Activated T-helper 1 cell treated with anti-CD3 and anti-CD28 coated beads, Interleukin-12 subunit alpha, Interleukin-12 subunit beta, Interleukin-2, Interleukin-4 antibody, amounts not matched to agents 30 ng/mL and 10 ng/mL and 1 ng/mL, durations not matched to agents 14 hours and 24 hours and 36 hours (primary cell): Measurements from ENCODE around the gene DSTN. TPM values are rescaled to one million over a fixed set of nuclear protein-coding genes. Genes with fewer than 3 reads are reported as not detected.

Experiments used
- DNase-seq: peaks from one replicate; pipeline ENCODE4 v3.0.0; 2021; ENCODE audit warnings: low spot score
- H3K27ac Mint-ChIP-seq: one replicate; pipeline ENCODE4 v1.8.0; 2021; ENCODE audit warnings: mild to moderate bottlenecking, mixed read lengths
- H3K27me3 Mint-ChIP-seq: one replicate; pipeline ENCODE4 v1.8.0; 2022; ENCODE audit warnings: mild to moderate bottlenecking, moderate library complexity, mixed read lengths; ENCODE audit not compliant: insufficient read depth
- H3K36me3 Mint-ChIP-seq: one replicate; pipeline ENCODE4 v1.8.0; 2021; ENCODE audit warnings: low read depth, mixed read lengths
- H3K4me1 Mint-ChIP-seq: one replicate; pipeline ENCODE4 v1.8.0; 2021; ENCODE audit warnings: low read depth, mixed read lengths
- H3K4me3 Mint-ChIP-seq: one replicate; pipeline ENCODE4 v1.8.0; 2021; ENCODE audit warnings: mild to moderate bottlenecking, moderate library complexity, mixed read lengths
- H3K9me3 Mint-ChIP-seq: one replicate; pipeline ENCODE4 v1.8.0; 2021; ENCODE audit warnings: mixed read lengths
- intact Hi-C: fragments of 100-400 bp; cut with micrococcal nuclease; formaldehyde crosslinking; loops from one replicate; pipeline ENCODE4 v1.15.1; 2024
- total RNA-seq: library from RNA; stranded (reverse); gene quantifications from 2 replicates; pipeline ENCODE4 v1.2.3, GENCODE V29; 2022

The DSTN gene
- total RNA-seq = 58.2 and 58.8 TPM in 2 replicates

DNA sequence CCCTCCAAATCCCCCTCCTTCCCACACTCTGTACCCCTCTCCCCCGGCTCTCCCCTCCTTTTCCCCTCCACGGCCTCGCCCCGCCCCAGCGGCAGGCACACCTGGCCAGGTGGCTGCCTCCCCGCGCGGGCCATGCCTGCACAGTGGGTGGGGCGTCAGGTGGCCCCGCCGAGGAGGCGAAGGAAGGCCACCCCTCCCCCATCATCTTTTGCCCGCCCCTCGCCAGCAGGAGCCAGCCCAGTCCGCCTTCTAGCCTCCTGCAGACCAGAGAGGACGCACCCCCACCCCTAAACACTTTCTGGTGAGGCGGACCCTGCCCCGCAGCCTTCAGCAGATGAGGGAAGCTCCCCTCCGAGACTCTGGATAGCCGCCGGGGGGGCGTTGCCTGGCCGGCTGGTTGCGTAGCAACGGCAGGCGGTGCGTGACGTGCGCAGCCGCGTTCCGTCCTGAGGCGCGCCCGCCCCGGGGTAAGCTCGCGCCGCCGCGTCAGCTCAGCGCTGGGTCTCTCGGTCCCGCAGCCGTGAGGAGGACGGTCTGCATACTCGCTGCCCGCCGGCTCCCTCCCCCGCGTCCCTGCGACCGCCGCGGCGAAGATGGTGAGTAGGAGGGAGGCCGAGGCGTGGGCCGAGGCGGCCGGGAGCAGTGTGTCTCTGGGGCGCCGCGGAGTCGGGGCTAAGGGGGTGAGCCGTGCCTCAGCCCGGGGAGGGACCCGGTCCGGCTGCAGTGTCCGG lies at the start of gene DSTN:
DSTN (plus strand) TSS at position 460 of the 731 bp plus-strand sequence; CDS start at position 594, 134 bp downstream.
- DNase-seq = peak; percentile 86
- intact Hi-C loops = loop anchor here (1.0 to 5.0 kb wide), 10 partner anchors 11 to 938 kb away; partner anchors contain the start of genes BFSP1, KAT14, MGME1 and PET117
- peaks cover 19% of the 10 kb centered on the region for H3K4me1 Mint-ChIP-seq
- peaks cover 6% of the 10 kb centered on the region for H3K27me3 Mint-ChIP-seq
- peak within 1 kb of the TSS; percentile 94 for H3K4me3 Mint-ChIP-seq
- peak within 1 kb of the TSS; percentile 93 for H3K27ac Mint-ChIP-seq
- H3K36me3 Mint-ChIP-seq = peaks cover 2% of the 10 kb centered on the region
- no peaks in the 10 kb centered on the region for H3K9me3 Mint-ChIP-seq

DNA sequence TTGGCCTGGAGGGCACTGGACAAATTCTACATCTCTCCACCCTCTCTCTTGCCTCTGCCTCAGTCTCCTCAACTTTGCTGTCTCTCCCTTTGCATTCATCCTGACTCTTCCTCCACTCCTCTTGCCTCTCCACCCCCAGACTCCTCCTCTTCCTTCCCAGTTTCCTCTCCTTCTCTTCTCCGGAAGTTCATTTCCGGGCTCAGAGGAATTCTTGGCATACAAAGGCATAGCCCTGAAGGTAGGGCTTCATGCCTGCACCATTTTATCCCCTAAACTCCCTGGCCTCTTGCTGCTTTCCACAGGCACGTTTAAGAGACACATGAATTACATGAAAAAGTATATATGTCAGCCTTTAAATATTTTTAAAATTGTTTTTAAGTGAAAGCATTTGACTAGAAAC lies 49.3 kb upstream of the DSTN start:
- DNase-seq = no peak
- Mint-ChIP-seq H3K27me3 (peaks cover 17% of the 10 kb centered on the region), H3K4me3 (no peak overlapping the region), H3K4me1 (no peaks in the 10 kb centered on the region), H3K36me3 (no peaks in the 10 kb centered on the region), H3K27ac (no peak overlapping the region), H3K9me3 (no peaks in the 10 kb centered on the region)
- intact Hi-C loops = no loop called here

DNA sequence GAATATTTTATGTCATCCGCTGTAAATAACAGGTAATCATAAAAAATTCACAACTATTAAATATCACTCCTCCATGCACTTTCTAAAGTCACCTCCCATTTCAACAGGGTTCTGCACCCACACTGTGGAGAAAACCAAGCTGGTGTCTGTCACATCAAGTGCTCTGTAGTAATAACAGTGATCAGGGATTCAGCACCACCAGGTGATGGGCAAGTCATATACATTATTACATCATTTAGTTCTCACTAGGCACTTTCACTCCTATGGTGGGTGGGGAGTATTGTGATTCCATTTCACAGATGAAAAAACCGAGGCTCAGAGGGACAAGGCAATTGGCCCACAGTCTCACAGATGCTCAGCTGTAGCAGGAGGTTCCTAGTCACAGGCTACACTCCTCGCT lies 47.3 kb upstream of the DSTN start:
- no peaks in the 10 kb centered on the region for H3K36me3 Mint-ChIP-seq
- H3K4me1 Mint-ChIP-seq = no peaks in the 10 kb centered on the region
- no peak overlapping the region for H3K27ac Mint-ChIP-seq
- intact Hi-C loops = no loop called here
- H3K27me3 Mint-ChIP-seq = peaks cover 21% of the 10 kb centered on the region
- no peak for DNase-seq
- H3K9me3 Mint-ChIP-seq = no peaks in the 10 kb centered on the region
- H3K4me3 Mint-ChIP-seq = no peak overlapping the region

DNA sequence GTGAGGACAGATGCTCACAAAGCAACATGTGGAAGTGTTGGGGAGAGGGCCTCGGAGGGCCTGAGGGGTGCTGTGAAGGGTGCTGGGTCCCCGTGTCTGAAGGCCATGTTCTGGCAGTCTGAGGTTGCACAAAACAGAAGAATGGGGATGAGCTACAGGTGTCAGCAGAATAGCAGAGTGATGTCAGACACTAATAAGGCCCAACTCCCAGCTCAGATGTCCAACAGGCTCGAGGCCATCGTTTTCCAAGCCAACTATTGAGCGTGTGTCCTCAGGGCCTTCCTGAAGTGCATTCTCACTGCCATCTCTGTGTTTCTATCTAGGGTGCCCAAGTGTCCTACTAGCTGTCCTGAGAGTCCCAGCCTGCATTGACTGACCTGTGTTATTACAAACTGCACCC lies 46.5 kb upstream of the DSTN start:
- Mint-ChIP-seq H3K27ac (no peak overlapping the region), H3K4me3 (no peak overlapping the region), H3K9me3 (no peaks in the 10 kb centered on the region), H3K27me3 (peaks cover 21% of the 10 kb centered on the region), H3K36me3 (no peaks in the 10 kb centered on the region), H3K4me1 (no peaks in the 10 kb centered on the region)
- intact Hi-C loops = no loop called here
- DNase-seq = no peak

DNA sequence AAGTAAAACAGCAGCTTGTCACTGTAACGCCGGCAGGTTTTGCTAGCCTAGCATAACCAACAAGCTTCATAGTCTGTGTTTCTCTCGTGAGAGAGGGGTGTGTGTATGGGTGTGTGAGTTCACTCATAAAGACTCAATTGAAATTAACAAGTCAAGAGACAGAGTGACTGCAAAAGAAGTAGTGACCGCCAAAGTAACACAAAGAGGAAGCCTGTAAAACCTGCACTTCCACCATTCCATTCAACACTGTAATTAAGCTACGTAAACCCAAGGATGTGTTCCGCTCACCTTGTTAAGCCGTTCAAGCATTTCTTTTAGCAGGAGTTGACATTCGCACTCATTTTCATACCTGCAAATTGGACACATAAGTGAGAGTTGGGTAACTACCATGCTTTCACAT lies 45.3 kb upstream of the DSTN start:
- Mint-ChIP-seq H3K4me3 (no peak overlapping the region), H3K9me3 (no peaks in the 10 kb centered on the region), H3K27ac (no peak overlapping the region), H3K27me3 (peaks cover 21% of the 10 kb centered on the region), H3K4me1 (no peaks in the 10 kb centered on the region), H3K36me3 (peaks cover 3% of the 10 kb centered on the region)
- DNase-seq = no peak
- intact Hi-C loops = no loop called here

DNA sequence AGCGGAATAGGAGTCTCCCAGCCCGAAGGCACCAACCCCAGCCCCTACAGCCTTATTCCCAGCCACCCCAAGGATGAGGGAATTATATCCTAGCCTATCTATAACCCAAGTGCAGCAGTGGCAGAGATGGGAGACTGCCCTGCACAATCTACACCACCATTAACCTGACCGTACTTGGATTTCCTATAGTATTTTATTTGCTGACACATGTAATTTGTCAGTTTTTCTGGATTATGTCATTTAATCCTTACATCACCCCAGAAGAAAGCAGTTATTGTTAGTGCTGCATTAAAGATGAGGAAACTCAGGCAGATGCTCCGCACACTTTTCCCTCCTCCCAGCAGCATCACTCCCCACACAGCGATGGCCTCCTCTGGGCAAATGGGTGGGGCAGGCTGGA lies 44.7 kb upstream of the DSTN start:
- intact Hi-C loops = no loop called here
- Mint-ChIP-seq H3K27ac (no peak overlapping the region), H3K27me3 (peaks cover 21% of the 10 kb centered on the region)

DNA sequence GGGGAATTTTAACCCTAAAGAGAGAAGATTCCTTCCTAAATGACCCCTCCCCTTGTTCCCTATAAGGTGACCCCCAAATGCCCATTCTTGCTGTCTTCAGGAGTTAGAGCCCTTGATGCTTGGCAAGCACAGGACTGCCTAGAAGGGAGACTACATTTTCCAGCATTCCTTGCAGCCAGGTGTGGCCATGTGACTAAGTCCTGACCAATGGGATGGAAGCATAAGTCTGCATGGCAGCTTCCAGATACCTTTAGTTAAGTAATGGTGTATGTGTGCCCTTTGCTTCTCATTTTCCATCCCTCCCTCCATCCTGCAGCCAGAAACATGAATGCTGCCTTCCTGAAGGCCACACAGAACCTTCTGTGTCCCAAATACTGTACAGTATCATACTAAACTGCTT lies 44.2 kb upstream of the DSTN start:
- intact Hi-C loops = no loop called here
- H3K27ac Mint-ChIP-seq = no peak overlapping the region
- peaks cover 17% of the 10 kb centered on the region for H3K27me3 Mint-ChIP-seq
- no peak for DNase-seq
- peaks cover 10% of the 10 kb centered on the region for H3K4me1 Mint-ChIP-seq
- peaks cover 3% of the 10 kb centered on the region for H3K36me3 Mint-ChIP-seq
- no peaks in the 10 kb centered on the region for H3K9me3 Mint-ChIP-seq
- H3K4me3 Mint-ChIP-seq = no peak overlapping the region

More for the DNA sequence above, 44.7 kb upstream of the DSTN start:
- Mint-ChIP-seq H3K4me3 (no peak overlapping the region), H3K4me1 (peaks cover 5% of the 10 kb centered on the region), H3K36me3 (peaks cover 3% of the 10 kb centered on the region), H3K9me3 (no peaks in the 10 kb centered on the region)
- no peak for DNase-seq

DNA sequence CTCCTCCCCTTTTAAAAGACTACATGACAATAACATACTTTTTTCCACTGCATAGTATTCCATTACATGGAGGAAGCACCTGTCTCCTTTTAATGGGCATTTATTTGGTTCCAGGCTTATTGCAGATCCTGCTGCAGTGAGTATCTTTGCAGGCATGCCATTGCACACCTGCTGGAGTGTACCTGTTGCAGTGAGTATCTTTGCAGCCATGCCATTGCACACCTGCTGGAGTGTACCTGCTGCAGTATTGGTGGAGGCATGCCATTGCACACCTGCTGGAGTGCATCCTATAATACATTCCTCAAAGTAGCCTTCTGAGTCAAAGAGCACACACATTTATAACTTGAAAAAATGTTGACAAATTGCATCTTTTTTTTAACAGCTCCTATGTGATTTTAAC lies 40.3 kb upstream of the DSTN start:
- Mint-ChIP-seq H3K27ac (no peak overlapping the region), H3K27me3 (peaks cover 15% of the 10 kb centered on the region), H3K36me3 (peaks cover 3% of the 10 kb centered on the region), H3K4me1 (peaks cover 30% of the 10 kb centered on the region), H3K9me3 (no peaks in the 10 kb centered on the region), H3K4me3 (peak overlapping the region; percentile 73)
- intact Hi-C loops = no loop called here
- no peak for DNase-seq

DNA sequence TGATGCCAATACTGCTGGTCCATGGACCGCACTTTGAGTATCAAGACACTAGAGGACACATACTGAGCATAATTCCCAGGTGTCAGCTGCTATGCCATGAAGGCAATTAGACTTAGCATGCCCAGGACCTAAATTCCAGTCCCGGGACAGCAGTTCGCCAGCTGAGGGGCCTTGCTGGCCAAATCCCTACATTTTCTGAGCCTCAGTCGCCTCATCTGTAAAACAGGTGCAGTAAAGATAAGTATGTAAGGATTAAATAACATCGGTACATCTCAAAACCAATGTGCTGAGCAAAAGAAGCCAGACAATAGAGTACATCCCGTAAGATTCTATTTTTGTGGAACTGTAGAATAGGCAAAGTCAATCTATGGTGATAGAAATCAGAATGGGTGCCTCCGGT lies 39.7 kb upstream of the DSTN start:
- intact Hi-C loops = loop anchor here (1.0 to 10.0 kb wide), 3 partner anchors 25 to 605 kb away; partner anchors contain the start of genes KAT14, MGME1, PET117 and SNX5
- no peaks in the 10 kb centered on the region for H3K9me3 Mint-ChIP-seq
- DNase-seq = no peak
- H3K36me3 Mint-ChIP-seq = peaks cover 3% of the 10 kb centered on the region
- peaks cover 30% of the 10 kb centered on the region for H3K4me1 Mint-ChIP-seq
- peak overlapping the region; percentile 78 for H3K27ac Mint-ChIP-seq
- H3K4me3 Mint-ChIP-seq = peak overlapping the region; percentile 73
- H3K27me3 Mint-ChIP-seq = peaks cover 11% of the 10 kb centered on the region

DNA sequence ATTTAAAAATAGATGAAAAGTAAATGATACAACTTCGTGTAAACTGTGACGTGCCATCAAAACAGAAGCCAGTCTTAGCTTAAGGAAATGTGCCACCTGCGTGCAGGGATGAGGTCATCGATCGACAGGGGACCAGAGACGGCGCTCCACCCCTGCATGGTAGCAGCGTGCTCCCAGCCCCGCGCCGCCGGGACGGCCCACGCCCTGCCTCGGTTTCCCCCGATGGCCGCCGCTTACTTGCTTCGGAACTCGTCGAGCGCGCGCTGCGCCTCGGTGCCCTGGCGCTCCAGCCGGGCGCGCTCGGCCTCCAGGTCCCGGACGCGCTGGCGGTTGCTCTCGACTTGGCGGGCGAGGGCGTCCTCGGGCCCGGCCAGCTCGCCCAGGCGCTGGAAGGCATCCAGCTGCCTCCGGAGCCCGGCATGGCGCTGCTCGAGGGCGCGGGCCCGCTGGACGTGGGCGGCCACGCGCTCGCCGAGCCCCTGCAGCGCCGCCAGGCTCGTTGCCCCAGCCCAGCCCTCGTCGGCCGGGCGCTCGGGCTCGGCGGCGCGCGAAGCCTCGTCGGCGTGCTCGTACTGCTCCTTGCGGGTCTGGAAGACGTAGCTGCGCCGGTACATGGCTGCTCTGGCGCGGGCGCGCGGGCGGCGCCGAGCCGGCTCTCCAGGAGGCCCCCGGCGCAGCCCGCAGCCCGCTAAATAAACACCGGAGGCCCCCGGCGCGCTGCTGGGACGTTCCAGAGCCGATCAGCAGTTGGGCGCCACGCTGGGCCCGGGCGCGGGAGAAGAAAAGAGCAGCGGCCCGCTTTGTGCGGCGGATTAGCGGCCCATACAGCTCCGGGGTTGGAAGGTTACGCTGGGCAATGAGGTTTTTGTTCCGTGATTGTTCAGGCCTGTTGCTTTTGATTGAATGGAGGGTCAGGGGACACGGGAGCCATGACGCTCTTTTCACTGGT lies 38.9 kb upstream of the DSTN start, which contains the start of gene BFSP1:
BFSP1 (minus strand) TSS at position 664 of the 949 bp plus-strand sequence; CDS start at position 614, 50 bp downstream.
- DNase-seq = peak; percentile 44
- H3K9me3 Mint-ChIP-seq = no peaks in the 10 kb centered on the region
- intact Hi-C loops = loop anchor here (1.0 to 10.0 kb wide), 4 partner anchors 26 to 604 kb away; partner anchors contain the start of genes DSTN, KAT14, MGME1 and PET117
- peak within 1 kb of the TSS; percentile 95 for H3K27ac Mint-ChIP-seq
- peaks cover 3% of the 10 kb centered on the region for H3K36me3 Mint-ChIP-seq
- H3K27me3 Mint-ChIP-seq = peaks cover 12% of the 10 kb centered on the region
- H3K4me1 Mint-ChIP-seq = peaks cover 30% of the 10 kb centered on the region
- H3K4me3 Mint-ChIP-seq = peak within 1 kb of the TSS; percentile 88

DNA sequence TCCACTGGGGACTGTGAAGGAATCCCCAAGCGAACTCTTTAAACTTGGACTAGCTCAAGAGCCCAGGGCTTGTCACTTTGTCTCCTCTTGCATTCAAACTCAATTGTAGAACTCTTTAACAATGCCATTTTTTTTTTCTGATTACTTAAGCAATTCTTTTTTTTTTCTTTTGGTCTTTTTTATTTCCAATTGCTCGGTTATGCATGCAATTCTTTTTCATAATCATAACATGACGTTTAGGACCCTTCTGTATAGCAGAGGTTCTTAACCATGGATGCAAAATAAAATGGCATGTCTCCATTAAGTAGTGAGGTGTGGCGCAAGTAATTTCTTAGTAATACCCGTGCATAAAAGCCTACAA lies 38.2 kb upstream of the DSTN start:
- Mint-ChIP-seq H3K27me3 (peaks cover 10% of the 10 kb centered on the region), H3K36me3 (peaks cover 3% of the 10 kb centered on the region), H3K27ac (peak overlapping the region; percentile 95), H3K4me1 (peaks cover 30% of the 10 kb centered on the region), H3K4me3 (peak overlapping the region; percentile 88), H3K9me3 (no peaks in the 10 kb centered on the region)
- intact Hi-C loops = loop anchor here (1.0 to 10.0 kb wide), 3 partner anchors 39 to 603 kb away; partner anchors contain the start of genes DSTN, KAT14, MGME1 and PET117
- DNase-seq = no peak

DNA sequence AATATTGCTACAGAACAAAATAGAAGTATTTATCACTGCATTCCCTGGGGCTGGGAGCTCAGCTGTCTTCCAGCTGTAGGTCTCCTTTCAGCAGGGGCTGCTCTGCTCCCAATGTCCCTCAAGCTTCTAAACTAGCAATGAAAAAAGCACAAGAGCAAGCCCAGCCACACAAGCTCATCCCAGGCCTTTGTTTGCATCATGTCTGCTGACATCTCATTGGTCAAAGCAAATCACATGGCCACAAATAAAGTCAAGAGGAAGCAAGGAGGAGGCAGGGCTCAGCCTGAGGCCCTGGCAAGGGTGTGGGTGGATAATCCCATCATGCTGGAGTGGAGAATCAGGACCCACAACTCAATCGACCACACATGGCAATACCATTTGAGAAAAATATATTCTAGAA lies 36.5 kb upstream of the DSTN start:
- H3K36me3 Mint-ChIP-seq = peaks cover 3% of the 10 kb centered on the region
- intact Hi-C loops = loop anchor here (1.0 to 10.0 kb wide), 3 partner anchors 431 to 601 kb away; partner anchors contain the start of genes KAT14, MGME1, PET117 and SNX5
- peaks cover 45% of the 10 kb centered on the region for H3K4me1 Mint-ChIP-seq
- peak; percentile 24 for DNase-seq
- H3K27ac Mint-ChIP-seq = no peak overlapping the region
- H3K4me3 Mint-ChIP-seq = peak overlapping the region; percentile 17
- H3K27me3 Mint-ChIP-seq = peaks cover 11% of the 10 kb centered on the region
- no peaks in the 10 kb centered on the region for H3K9me3 Mint-ChIP-seq
